GM19238 (cell line): ENCODE measurements around the gene FAM184B.

ENCODE experiments used
- DNase-seq: peaks from one replicate; pipeline ENCODE4 v3.0.0; 2011; ENCODE audit warnings: low spot score; ENCODE audit not compliant: insufficient read length

Gene FAM184B

DNA sequence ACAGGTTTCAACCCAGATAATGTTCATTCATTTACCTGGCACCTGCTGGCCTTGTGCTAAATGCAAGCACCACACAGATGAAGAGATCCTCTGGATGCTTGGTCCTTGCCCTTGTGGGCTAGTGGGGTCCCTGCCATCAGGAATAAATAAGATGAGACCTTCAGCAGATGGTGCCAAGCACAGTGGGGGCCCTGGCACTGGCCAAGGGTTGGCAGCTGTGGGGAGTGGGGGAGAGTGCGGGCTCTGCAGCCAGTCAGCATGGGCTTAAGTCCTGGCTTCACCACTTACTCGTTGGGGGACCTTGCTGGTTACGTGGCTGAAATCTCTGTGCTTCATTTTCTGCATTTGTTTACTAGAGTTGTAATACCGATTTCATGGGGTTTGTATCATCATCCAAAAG is 197.5 kb downstream of the FAM184B start:
- DNase-seq: no peak

DNA sequence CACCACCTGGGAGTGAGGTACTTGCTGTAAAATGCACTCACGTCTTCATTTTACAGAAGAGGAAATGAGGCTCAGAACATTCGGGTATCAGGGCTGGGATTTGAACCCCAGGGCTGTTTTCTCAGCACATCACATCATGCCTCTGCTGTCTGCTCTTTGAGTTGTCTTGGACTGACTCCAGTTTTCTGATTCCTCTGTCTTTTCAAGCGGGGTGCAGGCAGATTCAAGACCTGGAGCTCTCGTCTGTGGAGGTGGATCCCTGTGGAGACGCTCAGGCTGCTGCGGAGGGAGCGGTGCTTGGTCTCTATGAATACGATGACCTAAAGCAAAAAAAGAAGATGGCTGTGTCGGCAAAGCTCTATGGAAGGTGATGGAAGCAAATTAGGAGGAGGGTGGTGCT is 198.1 kb downstream of the FAM184B start:
- no peak for DNase-seq

DNA sequence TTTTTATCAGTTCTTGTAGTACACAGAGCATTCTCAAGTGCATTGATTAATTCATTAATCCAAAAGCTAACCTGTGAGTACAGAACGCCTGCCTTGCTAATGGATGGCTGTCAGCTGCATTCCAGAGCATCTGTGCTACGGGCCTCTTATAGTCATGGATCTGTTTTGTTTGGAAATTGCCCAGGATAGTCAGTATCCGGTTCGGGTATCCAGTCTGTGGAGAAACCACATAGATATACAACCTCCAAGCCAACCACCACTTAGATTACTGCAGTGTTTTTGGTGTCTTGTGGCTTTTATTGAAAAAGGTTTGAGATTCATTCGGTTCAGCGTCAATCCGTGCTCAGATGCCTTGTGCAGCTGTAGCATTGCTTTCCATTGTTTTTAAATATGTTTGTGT is 200.5 kb downstream of the FAM184B start:
- no peak for DNase-seq
